Kidney capillary endothelial cell (primary cell): ENCODE results near the gene POLL.
A peak's percentile ranks its signal among the peaks of the same experiment; 100 is the strongest.

Experiments
- DNase-seq: peaks from one replicate; pipeline ENCODE4 v3.0.0-alpha.2; 2018; ENCODE audit warnings: low spot score

The POLL gene

GRCh38 chr10:101573885-101574753, 13.9 kb downstream of the POLL start:
- DNase-seq, result no peak

DNA sequence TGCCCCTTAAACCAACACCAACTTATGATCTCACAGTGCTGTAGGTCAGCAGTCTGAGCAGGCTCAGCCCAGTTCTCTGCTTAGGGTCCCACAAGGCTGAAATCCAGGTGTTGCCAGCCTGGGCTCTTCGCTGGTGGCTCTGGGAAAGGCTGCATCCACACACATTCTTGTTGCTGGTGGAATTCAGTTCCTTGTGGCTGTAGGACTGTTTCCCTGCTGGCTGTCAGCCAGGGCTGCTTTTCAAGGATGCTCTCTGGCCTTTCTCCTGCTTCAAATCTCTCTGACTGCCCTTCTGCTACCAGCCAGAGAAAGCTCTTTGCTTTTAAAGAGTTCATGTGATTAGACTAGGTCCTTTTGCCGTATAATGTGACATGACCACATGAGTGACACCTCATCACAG, 15.3 kb downstream of the POLL start:
- no peak for DNase-seq

DNA sequence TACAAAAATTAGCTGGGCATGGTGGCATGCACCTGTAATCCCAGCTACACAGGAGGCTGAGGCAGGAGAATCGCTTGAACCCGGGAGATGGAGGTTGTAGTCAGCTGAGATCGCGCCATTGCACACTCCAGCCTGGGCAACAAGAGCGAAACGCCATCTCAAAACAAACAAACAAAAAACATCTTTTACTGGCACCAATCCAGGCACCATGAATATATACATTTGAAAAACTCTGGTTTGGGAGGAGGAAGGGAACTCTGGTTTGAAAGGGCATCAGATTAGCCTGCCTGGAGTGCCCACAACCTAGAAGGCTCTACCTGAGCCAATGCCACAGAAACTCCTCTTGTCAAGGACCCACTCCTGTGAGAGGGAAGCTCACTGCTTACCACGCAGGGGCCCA, 15.9 kb downstream of the POLL start:
- DNase-seq, result no peak

DNA sequence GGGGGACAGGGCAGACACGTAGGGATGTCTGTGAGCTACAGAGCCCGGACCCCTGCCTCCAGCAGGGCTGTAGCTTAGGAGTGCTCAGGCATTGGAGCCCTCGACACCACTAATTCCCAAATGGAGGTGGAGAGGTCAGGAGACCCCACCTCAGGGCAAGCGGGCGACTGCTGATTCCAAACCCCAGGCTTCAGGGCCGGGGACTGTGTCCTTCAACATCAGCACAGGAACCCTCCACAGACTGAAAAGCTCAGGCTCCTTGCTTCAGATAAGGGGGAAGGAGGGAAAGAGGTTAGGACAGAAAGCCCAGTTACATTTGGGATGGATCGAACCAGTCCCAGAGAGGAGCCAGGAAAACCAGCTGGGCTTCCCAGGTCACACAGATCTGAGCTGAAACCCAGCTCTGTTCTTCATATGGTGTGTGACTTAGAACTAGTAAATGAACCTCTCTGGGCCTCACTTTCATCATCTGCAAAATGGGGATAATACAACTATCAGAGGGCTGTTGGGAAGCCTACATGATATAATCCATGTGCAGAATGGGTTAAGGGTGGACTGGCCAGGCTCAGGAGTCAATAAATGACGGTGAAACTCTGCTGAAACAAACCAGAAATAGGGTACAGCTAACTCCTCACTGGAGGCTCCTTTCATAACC, 16.7 kb downstream of the POLL start:
- no peak for DNase-seq

GRCh38 chr10:101570428-101571270, 17.4 kb downstream of the POLL start:
- DNase-seq, result no peak

DNA sequence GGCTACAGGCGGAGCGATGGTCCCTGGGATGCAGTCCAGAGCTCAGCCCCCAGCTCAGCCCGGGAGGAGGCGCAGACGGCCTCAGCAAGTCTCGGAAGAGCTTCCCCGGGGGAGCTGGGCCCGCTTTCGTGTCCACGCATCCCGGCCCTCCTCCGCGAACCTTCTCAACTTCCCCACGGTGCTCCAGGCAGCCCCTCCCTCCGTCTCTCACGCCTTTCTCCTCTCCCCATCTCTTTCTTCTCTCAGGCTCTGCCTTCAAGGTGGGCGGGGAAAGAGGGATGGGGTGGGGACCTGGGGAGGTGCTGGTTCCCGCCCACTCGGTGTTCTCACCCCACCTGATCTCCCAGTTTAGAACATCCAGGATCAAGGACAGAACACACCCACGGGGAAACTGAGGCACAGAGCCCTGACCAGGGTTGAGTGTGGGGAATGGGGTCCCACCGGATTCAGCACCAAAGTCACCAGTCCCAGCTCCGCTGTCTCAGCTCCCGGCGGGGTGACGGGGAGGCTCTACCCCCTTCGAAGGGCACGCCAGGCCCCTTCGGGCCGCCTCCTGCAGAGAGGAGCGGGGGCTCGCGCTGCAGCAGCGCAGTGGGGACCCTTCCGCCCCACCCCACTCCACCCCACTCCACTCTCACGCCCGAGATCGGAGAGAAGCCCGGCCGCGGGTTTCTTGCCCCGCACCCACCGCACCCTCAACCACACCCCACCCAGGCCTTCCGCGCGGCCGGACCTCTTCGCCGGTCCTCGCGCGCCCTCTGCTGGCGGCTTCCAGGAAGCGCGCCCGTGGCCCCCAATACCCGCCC, 18.2 kb downstream of the POLL start:
- peak; percentile 55 for DNase-seq

GRCh38 chr10:101569323-101569621, 18.8 kb downstream of the POLL start:
- DNase-seq, result no peak

GRCh38 chr10:101568054-101568745, 19.9 kb downstream of the POLL start:
- no peak for DNase-seq

GRCh38 chr10:101567165-101568006, 20.7 kb downstream of the POLL start:
- no peak for DNase-seq

DNA sequence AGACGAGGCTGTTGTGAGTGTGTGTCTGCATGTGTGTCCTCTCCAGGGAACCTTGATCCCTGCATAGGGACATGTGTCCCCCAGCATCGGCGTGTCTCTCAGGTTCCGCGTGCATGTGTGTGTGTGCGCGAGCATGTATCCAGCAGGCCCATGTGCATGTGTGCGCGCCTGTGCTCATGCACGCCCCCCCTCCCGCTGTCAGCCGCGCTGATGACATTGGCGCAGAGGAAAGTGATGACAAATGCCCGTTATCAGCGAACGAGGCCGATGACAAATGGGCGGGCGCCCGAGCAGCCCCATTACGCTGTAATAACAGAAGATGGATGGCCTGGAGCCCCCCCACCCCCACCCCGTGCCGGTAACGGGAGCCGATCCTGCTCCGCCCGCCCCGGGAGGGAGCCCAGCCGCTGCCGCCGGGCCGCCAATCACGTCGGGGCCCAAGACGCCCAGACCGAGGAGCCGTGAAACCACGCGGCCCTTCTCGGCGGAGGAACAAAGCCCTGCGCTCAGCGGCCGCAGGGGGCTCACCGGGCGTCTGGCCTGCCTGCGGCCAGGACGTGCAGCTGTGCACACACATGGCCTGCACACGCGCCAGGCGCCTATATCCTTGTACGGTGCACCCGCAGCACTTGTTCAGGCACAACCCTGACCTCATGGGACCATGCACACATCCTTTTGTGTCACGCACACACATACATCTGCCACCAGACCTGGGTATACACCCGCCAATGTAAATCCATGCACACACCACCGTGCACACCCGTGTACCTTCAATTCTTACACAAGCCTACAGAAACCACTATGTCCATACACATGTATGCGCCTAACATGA, 21.5 kb downstream of the POLL start:
- DNase-seq, result peak; percentile 13

- DNase-seq, result no peak
Measured at GRCh38 chr10:101565936-101566332, 22.1 kb downstream of the POLL start.

GRCh38 chr10:101565370-101565900, 22.6 kb downstream of the POLL start:
- DNase-seq, result no peak

DNA sequence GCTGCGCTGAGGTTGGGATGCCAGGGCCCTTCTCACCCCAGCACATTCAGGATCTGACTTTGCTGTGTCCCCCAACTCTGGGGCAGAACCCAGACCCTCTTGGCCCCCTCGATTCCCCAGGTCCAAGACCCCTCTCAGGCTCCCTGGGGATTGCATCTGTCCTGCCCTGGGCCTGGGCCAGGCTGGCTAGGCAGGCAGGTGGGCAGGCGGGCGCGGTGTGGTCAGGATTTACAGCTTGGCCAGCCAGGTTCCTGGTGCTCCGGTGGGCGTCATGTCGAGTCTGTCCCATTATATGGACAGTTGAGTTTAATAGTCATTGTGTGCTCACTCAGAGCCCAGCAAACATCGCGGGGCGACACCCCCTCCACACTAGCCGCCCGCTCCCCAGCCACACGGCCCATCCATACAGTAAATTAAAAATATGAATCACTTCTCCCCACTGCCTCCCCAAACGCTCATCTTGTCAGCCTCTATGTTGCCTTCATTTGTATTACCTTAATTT, 23.5 kb downstream of the POLL start:
- DNase-seq, result no peak

GRCh38 chr10:101563497-101564040, 24.5 kb downstream of the POLL start:
- no peak for DNase-seq

- DNase-seq, result no peak
Measured at GRCh38 chr10:101563007-101563406, 25.1 kb downstream of the POLL start.

GRCh38 chr10:101562231-101562630, 25.8 kb downstream of the POLL start:
- DNase-seq, result no peak

DNA sequence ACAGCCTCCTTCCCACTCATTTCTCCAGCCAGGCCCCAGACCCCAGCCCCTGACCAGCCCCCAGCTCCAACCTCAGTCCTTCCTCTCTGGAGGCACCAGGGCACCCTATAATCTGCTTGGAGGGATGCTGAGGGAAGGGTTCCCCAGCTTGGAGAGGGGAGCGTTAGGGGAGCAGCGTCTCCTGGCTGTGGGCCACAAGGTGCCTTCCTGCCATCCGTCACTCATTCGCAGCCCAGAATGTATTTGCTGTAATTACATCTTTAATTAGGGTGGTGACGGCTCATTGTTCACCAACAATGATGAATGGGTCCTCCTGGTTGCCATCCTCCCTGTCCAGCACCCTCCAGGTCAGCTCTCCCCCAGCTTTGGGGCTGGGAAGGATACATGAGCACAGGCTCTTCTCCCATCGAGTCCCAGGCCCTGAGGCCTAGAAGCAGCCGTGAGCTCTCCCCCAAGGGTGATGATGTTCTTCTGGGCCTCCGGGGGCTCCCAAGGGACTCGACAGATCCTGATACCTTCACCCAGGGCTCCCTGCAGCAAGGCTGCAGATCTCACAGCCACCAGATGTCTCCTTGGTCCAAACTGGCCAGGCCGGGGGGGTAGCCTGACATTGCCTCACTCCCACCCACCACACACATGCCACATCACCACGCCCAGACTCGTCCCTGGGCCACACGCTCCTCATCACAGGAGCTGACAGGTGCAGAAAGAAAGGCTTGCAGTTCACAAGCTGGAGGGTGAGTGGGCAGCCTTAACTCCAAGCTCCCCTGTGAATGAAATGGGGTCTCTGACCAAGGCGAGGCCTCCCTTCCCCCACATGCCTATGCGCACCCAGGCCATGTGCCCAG, 26.8 kb downstream of the POLL start:
- DNase-seq, result no peak
